Measurements from ENCODE around the gene CENPU. TPM values are rescaled to one million over a fixed set of nuclear protein-coding genes. Genes with fewer than 3 reads are reported as not detected.

The CENPU gene
- total RNA-seq, 1 donor from 2014 or later, result 7.1 TPM

DNA sequence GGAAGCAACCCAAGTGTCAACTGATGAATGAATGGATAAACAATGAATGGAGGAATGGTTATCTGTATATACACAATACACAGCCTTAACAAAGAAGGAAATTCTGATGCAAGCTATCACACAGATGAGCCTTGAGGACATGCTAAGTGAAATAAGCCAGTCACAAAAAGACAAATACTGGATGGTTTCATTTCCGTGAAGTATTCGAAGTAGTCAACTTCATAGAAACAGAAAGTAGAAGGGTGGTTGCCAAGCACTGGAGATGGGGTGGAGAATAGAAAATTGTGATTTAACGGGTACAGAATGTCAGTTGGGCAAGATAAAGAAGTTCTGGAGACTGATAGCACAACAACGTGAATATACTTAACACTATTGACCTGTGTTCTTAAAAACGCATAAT is 28.2 kb downstream of the CENPU start:
- no peak for DNase-seq
- no peak for ATAC-seq (ENCODE audit: low read depth)
- TF ChIP-seq, protein P1, sequence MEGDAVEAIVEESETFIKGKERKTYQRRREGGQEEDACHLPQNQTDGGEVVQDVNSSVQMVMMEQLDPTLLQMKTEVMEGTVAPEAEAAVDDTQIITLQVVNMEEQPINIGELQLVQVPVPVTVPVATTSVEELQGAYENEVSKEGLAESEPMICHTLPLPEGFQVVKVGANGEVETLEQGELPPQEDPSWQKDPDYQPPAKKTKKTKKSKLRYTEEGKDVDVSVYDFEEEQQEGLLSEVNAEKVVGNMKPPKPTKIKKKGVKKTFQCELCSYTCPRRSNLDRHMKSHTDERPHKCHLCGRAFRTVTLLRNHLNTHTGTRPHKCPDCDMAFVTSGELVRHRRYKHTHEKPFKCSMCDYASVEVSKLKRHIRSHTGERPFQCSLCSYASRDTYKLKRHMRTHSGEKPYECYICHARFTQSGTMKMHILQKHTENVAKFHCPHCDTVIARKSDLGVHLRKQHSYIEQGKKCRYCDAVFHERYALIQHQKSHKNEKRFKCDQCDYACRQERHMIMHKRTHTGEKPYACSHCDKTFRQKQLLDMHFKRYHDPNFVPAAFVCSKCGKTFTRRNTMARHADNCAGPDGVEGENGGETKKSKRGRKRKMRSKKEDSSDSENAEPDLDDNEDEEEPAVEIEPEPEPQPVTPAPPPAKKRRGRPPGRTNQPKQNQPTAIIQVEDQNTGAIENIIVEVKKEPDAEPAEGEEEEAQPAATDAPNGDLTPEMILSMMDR (IDR thresholded peaks at IDR 0.05), result no peak
- peaks cover 5% of the 10 kb centered on the region for H3K36me3 Mint-ChIP-seq (ENCODE audit: low read depth)
- H3K27me3 Mint-ChIP-seq, result no peaks in the 10 kb centered on the region
- POLR2A ChIA-PET, result no interaction called here
- no peaks in the 10 kb centered on the region for H3K4me1 Mint-ChIP-seq
- CTCF ChIA-PET, result no interaction called here
- no peak overlapping the region for H3K4me3 Mint-ChIP-seq
- no peak overlapping the region for H3K27ac Mint-ChIP-seq
- intact Hi-C loops (cut with micrococcal nuclease), result no loop called here
- H3K9me3 Mint-ChIP-seq, result no peaks in the 10 kb centered on the region

DNA sequence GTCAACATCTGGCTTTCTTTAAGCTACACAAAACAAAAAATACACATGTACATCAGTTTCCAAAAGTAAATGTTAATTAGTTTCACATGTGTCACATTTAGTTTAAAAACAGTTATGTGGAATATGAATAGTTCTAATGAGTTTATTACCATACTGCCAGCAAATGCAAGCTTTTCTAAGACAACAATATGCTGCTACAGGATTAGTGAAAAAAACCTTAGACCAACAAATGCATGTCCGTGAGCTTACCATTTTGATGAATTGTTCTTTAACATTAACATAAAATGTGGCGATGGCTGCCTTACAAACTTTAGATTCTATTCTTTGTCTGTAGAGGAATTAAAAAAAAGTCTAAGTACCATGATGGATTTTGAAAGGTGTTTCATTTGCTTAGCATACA is 31.8 kb downstream of the CENPU start:
- DNase-seq, result no peak
- POLR2A ChIA-PET, result no interaction called here
- CTCF ChIA-PET, result interaction anchor here (1.1 kb wide), 1 partner anchor 12 kb away, joined by 3 read pairs; no protein-coding TSS in a partner anchor
- Mint-ChIP-seq H3K27ac (no peak overlapping the region), H3K9me3 (no peaks in the 10 kb centered on the region), H3K4me3 (no peak overlapping the region), H3K36me3 (ENCODE audit: low read depth) (no peaks in the 10 kb centered on the region), H3K4me1 (no peaks in the 10 kb centered on the region), H3K27me3 (no peaks in the 10 kb centered on the region)
- no peak for ATAC-seq (ENCODE audit: low read depth)
- intact Hi-C loops (cut with micrococcal nuclease), result loop anchor here (5.0 kb wide), 1 partner anchor 40 kb away; no protein-coding TSS in a partner anchor
- TF ChIP-seq, protein P1 (IDR thresholded peaks at IDR 0.05), result no peak

DNA sequence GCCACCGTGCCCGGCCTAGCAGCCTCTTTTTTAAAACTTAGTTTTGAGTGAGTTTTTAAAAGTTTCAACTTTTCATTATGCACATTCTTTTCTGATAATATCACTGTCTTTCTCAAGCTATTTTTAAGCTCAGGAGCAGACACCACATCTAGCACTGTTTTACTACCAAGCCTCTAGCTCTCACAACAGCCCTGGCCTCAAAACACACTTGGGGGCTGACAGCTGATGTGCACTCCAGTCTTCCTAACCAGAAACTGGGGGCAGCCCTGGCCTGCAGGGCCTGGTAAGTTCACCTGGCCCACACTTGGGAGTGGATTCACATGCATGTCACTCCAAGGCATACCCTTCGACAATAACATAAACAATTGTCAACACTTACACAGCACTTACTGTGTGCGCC is 34.0 kb downstream of the CENPU start:
- no peak for DNase-seq
- TF ChIP-seq, protein P1 (IDR thresholded peaks at IDR 0.05), result no peak
- Mint-ChIP-seq H3K9me3 (no peaks in the 10 kb centered on the region), H3K4me3 (no peak overlapping the region), H3K36me3 (ENCODE audit: low read depth) (peaks cover 6% of the 10 kb centered on the region), H3K27ac (no peak overlapping the region), H3K27me3 (no peaks in the 10 kb centered on the region), H3K4me1 (no peaks in the 10 kb centered on the region)
- ATAC-seq (ENCODE audit: low read depth), result no peak
- ChIA-PET CTCF (interaction anchor here (0.8 kb wide), 1 partner anchor 306 kb away, joined by 3 read pairs; no protein-coding TSS in a partner anchor), POLR2A (no interaction called here)
- intact Hi-C loops (cut with micrococcal nuclease), result loop anchor here (5.0 kb wide), 1 partner anchor 38 kb away; no protein-coding TSS in a partner anchor

DNA sequence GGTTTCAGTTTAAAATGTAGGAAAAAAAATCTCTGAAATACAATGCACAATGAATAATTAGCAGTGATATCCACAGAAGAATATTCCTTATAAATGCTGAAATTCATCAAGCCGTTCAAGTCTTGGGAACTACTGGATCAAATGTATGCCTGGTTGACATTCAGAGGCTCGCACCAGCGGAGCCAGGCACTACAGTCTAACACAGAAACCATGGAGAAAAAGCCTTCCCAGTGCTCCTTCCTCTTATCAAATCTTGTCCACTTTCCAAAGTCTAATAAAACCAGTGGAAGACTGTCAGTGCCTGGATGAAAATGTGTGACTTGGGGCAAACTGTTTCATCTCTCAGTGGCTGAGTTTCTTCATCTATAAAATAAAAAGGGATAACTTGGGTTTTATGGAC is 35.9 kb downstream of the CENPU start:
- CTCF ChIA-PET, result no interaction called here
- intact Hi-C loops (cut with micrococcal nuclease), result no loop called here
- Mint-ChIP-seq H3K4me1 (no peaks in the 10 kb centered on the region), H3K4me3 (no peak overlapping the region), H3K9me3 (no peaks in the 10 kb centered on the region), H3K27ac (no peak overlapping the region), H3K36me3 (ENCODE audit: low read depth) (peaks cover 21% of the 10 kb centered on the region), H3K27me3 (no peaks in the 10 kb centered on the region)
- TF ChIP-seq, protein P1 (IDR thresholded peaks at IDR 0.05), result no peak
- no peak for ATAC-seq (ENCODE audit: low read depth)
- POLR2A ChIA-PET, result no interaction called here
- DNase-seq, result no peak

DNA sequence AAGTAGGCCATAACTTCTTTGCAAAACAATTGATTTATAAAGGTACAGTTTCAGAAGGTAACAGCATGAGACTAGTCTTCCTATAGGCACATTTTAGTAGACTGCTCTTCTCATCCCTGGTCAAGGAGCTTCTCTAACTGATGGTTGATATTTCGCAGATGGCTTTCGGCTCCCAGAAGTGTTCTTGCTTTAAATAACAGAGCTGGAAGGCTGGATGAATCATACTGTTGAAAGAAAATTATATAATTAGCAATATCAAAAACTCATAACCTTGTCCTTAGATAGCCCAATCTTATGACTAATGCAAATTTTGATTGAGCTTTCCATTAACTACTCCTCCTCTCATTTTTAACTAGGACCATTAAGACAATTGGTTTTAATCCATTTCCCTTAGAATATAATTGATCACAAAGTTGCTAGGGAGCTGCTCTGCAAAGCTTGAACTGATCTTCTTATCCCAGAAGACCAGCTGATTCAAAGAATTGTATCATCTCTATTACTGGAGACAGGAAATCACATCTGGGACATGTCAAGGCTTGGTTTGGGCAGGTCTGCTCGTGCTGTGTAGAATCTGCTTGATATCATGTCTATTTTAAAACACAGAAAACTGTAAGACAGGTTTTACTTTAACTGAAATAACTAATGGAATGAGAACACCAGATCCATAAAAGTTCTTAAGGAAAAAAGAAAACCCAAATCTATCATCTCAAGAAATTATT is 38.6 kb downstream of the CENPU start:
- no peaks in the 10 kb centered on the region for H3K9me3 Mint-ChIP-seq
- H3K27me3 Mint-ChIP-seq, result no peaks in the 10 kb centered on the region
- ChIA-PET CTCF (no interaction called here), POLR2A (no interaction called here)
- TF ChIP-seq, protein P1 (IDR thresholded peaks at IDR 0.05), result no peak
- H3K4me3 Mint-ChIP-seq, result no peak overlapping the region
- H3K27ac Mint-ChIP-seq, result no peak overlapping the region
- H3K4me1 Mint-ChIP-seq, result no peaks in the 10 kb centered on the region
- DNase-seq, result no peak
- intact Hi-C loops (cut with micrococcal nuclease), result no loop called here
- peaks cover 32% of the 10 kb centered on the region for H3K36me3 Mint-ChIP-seq (ENCODE audit: low read depth)
- ATAC-seq (ENCODE audit: low read depth), result no peak
